ENCODE results near the gene NFYA.

Gene NFYA

DNA sequence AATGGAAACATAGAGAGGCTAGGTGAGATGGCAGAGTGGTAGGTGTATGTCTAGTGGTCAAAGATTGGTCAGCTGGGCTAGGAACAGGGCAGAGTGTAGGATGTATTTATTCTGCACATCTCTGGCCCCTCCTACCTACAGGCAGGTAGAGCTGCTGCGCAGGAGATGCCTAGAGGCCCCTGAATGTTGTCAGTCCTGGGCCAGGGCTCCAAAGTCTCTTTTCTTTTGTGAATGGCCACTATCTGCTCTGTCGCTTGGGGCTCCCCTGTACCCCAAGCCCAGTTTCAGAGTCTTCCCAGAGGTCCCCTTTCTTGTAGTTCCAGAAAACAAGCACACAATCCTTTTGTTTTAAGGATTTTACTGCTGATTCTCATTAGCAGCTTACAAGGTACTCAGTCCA lies 25.5 kb upstream of the NFYA start:
- no peak for DNase-seq

DNA sequence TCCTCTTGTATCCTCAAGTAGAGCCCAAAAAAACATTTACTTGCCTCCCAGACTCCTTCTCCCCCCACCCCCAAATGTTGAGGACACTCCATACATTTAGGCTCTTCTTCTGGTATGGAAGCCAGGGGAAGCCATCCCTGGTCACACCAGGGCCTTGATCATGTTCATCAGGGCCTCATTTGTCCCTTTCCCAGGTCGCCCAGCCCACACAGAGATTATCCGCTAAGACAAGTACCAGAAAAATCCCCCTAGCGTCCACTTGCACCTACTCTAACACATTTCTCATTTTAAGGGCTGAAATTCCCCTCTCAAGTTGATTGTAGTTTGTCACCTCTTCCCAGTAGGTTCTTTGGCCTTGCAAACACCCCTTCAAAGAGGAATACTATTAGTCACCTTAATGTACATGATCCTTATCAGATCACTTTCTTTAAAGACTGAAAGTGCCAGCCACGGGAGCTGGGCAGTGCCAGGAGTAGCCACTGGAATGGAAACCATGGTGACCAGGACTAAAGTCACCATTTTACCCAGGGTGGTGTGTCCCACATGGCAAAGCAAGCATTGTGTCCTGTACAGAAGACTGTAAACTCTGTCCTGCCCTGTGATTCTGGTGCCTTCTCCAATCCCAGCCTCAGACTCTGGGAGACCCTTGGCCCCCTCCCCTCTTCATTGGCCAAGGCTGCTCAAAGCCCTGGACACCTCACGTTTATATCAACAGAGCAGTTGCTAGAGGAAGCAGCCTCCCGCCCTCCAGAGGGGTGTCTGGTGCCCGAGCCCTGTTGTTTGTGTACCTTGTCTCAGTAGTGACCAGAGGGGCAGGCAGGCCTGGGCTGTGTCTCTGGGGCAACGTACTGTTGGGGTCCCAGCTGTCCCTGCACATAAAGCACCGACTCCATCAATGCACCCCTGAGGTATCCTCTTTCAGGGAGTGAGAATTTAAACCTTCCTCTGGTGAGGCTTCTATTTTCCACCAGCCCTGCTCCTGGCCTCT lies 24.7 kb upstream of the NFYA start:
- DNase-seq = no peak

- no peak for DNase-seq
These were observed 23.3 kb upstream of the NFYA start for GRCh38 chr6:41049521-41049920.

DNA sequence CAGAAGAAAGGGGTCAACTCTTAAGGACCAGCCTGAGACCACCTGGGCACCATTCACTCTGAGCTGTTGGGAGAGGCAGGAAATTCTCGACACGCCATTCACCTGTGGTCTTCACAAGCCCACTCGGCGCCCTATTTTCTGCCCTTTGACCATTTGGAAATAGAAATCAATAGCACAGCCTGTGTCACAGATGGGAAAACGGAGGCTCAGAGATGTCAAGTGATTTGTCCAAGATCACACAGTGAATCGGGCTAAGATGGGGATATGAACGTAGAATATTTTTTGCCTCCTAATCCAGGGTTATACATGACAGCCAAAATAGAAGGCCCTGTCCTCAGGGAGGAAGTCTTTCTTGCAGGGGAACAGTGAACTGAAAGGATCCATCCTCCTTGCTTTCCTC lies 22.8 kb upstream of the NFYA start:
- no peak for DNase-seq

GRCh38 chr6:41050536-41050935 lies 22.2 kb upstream of the NFYA start:
- no peak for DNase-seq

- DNase-seq = no peak
These were observed 20.9 kb upstream of the NFYA start for GRCh38 chr6:41051873-41052272.

DNA sequence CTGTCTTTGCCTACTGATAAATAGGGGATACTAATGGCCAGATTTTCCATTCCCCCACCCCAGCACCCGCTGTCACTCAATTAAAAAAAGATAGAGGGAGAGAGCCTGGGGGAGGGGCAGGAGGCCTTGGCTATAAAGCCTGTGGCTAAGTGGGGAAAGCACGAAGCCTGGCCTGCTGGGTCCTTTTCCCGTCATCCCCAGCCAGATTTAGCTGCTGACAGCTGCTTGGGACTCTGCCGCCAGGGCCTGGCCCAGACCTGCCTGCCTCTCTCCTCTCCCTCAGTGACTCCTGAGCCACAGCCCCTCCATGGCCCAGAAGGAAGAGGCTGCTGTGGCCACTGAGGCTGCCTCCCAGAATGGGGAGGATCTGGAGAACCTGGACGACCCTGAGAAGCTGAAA lies 19.7 kb upstream of the NFYA start, which contains the start of gene APOBEC2:
Gene APOBEC2, plus strand, starts transcription at position 162 of the 400 bp plus-strand sequence. Its CDS starts 146 bp downstream, at position 308.
- no peak for DNase-seq

DNA sequence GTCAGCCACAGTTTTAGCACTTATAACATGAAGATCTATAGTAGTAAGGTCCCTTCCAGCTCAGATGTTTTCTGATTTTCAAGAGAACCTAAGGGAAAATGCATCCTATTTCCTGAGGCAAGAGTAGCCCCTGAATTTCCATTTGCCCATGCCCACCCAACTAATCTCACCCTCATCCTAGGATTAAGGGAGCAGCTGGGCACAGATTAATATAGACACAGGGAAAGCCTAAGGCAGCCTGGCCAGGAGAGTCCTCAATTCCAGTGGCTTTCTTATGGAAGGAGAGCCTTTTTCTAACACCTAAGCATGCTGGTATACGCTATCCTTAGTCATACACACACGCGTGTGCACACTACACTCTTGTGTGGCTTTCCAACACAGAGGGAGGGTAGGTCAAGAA lies 18.3 kb upstream of the NFYA start:
- no peak for DNase-seq

- no peak for DNase-seq
These were observed 17.6 kb upstream of the NFYA start for GRCh38 chr6:41055149-41055548.

DNA sequence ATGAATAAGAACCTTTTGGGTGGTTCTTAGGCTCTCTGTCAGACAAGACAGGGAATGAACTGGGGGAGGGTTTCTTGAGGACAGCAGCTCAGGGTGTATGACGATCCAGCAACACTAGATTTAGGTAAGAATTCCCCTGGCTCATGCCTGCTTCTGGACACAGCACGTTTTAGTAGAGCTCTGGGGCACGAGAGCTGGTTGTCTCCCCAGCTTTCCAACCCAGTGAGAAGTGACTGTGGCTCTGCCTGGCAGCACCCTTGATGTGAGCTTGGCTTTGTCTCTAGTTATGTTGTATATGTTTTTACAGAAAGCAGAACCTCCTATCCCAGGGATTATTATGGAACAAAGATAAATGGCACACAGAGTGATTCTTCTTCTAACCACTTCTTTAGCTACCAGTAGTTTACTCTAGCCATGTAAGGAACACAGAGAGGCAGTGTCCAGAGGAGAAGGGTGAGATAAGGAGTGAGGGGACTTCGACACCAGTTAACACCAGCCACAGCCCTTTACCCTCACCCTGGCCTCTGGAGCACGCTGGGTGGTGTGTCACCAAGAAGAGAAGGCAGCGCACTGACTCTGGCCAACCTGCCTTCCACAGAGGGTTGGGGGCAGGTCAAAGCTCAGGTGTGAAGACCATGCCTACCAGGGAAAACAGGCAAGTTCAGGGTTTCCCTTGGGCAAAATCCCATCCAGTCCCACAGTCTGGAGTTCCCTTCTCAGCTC lies 15.8 kb upstream of the NFYA start:
- no peak for DNase-seq

- no peak for DNase-seq
These were observed 14.0 kb upstream of the NFYA start for GRCh38 chr6:41058783-41059181.

DNA sequence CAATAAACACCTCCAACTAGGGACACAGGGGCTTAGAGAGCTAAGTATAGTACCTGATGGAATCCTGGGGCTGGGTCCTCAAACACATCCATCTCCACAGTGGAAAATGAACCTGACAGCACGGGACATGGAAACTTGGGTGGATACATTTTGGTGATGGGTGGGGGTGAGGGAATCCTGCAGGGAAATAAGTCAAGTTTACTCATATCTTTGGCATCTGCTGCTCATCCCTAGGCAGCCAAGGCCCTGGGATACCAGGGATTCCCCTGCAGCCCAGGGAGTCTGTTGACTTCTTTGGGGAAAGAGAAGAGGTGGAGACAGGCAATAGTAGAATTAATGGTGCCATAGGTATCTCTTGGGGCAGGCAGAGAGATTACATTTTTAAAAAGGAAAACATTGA lies 13.2 kb upstream of the NFYA start:
- no peak for DNase-seq

GRCh38 chr6:41061196-41061726 lies 11.5 kb upstream of the NFYA start:
- DNase-seq = no peak

DNA sequence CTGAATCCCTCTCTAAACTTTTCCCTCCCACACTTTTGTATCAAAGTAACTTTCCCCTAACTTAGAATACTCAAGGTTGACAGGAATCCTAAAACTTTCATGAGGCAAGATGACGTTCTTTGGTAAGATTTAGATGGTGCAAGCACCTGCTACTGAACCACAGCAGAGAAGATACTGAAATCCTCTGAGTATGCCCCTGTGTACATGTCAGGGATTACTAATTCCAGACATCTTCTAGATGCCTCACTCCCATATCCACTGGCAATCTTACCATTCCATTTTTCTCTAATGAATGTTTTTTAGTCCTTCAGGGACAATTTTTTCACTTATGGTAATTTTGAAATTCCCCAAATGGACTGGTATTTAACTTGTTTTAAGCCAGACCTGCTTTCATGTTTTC lies 10.7 kb upstream of the NFYA start:
- no peak for DNase-seq

DNA sequence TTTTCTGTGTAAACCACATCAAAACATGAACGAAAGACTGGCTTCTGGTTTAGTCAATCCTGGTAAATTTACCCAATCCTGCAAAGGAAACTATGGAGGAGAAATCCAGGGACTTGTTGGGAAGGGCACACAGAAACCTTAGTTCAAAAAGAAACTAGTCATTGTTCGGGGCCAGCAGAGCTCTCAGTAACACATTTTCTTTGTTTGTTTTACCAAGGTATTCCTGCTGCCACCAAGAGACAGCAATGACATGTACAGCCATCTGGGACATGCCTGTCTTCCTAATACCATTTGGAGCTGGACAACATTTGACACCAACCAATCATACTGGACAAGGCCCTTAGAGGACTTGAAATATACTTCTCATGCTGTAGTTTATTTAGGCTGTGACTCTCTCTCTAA lies 8.9 kb upstream of the NFYA start:
- DNase-seq = no peak

DNA sequence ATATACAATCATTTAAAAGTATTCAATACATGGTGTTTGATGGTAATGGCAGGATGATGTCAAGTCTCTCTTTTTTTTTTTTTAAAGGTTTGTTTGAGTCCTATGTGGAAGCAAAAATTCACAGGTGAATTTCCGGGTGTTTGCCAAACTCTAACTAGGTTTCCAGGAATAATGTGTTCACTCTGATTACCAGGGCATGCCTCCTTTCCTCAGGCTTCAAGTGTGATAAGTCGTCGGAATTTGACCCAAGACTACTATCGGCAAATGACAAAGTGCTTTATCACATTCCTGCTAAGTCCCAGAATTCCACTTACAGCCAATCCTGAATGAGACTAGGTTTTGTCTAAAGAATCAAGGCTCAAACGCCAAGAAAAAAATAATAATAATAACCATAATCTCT lies 7.9 kb upstream of the NFYA start:
- no peak for DNase-seq

- DNase-seq = no peak
These were observed 7.2 kb upstream of the NFYA start for GRCh38 chr6:41065550-41066026.

- DNase-seq = no peak
These were observed 5.9 kb upstream of the NFYA start for GRCh38 chr6:41066867-41067304.

DNA sequence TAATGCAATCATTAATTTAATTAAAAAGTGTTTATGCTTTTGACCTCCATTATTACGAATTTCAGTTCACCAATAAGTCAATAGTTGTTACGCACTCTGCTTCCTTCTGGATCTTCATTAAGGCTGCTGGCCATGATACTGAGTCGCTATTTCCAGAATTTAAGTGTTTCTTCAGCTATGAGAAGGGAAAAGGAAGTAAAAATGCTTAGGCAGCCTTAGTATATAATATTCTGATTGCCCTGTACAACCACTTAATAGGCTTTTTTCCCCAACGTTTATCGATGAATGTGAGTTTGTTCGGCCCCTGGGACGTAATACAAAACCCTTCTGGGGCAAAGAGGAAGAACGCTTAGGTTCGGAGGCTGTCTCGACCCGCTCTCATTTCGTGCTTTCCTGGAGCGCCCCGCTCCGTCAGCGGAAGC lies 1.3 kb upstream of the NFYA start:
- DNase-seq = peak; percentile 31

GRCh38 chr6:41071923-41072835 lies 595 bp upstream of the NFYA start, which contains the start of gene OARD1:
OARD1 (minus strand) TSS chr6:41072356; CDS start chr6:41071634, 722 bp downstream.
- DNase-seq = peak; percentile 98

DNA sequence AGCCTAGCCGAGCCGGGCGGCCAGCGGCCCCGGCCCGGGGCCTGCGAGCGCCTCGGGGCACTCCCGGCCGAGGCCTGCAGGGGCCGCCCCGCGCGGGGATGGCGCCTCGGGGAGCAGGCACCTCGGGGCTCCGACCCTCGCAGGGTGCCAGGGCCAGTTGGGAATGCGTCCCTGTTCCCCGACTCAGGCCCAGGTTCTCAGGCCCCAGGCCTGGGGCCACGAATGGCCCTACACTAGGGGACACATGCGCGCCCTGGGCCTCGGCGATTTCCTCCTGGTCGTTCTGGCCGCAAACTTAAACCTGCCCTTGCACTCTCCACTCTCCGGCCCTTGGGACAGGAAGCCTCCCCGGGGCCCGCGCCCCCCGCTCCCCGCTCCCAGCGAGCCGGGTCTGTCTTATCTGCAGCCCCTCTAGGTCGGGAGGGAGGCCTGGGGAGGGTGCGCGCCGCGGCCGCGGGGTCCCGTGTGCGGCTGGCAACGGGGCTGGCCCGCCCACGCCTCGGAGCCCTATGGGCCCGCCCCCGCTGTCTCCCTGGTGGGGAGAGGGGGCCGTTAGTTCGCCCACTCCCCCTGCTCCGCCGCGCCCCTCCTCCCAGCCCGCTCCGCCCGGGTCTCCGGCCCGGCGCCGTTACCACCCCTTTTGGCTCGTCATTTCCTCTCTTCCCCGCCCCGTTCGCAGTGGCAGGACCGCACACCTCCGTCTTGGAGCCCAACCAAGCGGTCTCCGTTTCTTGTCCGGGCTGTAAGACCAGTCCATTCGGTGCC lies 611 bp downstream of the NFYA start:
- peak; percentile 61 for DNase-seq
